Rectal smooth muscle tissue (tissue), 1 donor: ENCODE measurements around the gene PHF21A.

ENCODE experiments used
- H3K27ac ChIP-seq: one replicate; pipeline ENCODE4 v1.7.0; 2013; ENCODE audit warnings: low read depth, low read length, inconsistent platforms
- H3K27me3 ChIP-seq: one replicate; pipeline ENCODE4 v1.7.0; 2013; ENCODE audit warnings: low read length; ENCODE audit not compliant: control insufficient read depth, insufficient read depth
- H3K36me3 ChIP-seq: one replicate; pipeline ENCODE4 v1.7.0; 2013; ENCODE audit warnings: low read length; ENCODE audit not compliant: control insufficient read depth, insufficient read depth
- H3K4me1 ChIP-seq: one replicate; pipeline ENCODE4 v1.7.0; 2013; ENCODE audit warnings: low read length; ENCODE audit not compliant: control insufficient read depth, insufficient read depth
- H3K4me3 ChIP-seq: one replicate; pipeline ENCODE4 v1.7.0; 2013; ENCODE audit warnings: low read length
- H3K9ac ChIP-seq: one replicate; pipeline ENCODE4 v1.7.0; 2013; ENCODE audit warnings: low read length

The PHF21A gene

DNA sequence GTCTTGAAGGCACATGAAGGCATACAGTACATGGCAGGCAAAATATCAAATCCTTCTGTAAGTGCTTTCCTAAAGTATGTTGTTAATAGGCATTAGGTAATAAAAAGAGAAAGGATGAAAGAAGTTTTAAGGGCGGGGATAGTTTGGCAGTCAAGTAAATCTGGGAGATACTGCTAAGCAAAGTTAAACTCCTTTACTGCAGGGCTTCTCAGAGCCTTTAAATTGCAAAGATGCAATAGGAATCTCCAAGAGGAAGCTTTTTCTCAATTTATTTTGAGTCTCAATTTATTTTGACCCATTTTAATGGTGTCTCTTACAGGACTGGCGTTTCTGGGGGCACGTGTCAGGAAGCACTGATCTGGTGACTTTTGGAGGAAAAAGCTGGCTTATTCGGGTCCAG is 12.8 kb upstream of the PHF21A start:
- no peaks in the 10 kb centered on the region for H3K27me3 ChIP-seq
- H3K9ac ChIP-seq = no peak overlapping the region
- H3K27ac ChIP-seq = no peak overlapping the region
- no peak overlapping the region for H3K4me3 ChIP-seq
- H3K4me1 ChIP-seq = no peaks in the 10 kb centered on the region
- H3K36me3 ChIP-seq = no peaks in the 10 kb centered on the region

DNA sequence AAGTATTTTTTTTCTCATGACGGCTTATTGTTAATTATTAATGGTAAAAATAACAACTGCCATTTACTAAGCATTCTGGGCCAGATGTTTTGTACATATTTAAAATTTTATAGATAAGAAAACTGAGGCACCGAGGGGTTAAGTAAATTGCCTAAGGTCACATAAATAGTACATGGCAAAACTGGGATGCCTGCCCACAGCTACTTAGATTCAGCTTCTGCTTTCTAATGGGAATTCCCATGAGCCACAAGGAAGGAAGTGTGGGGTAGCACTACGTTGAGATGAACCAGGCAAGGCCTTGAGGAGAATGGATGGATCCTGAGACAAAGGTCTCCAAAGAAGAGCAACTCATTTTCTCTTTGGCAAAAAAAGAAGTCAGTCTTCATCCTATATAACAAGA is 11.9 kb upstream of the PHF21A start:
- Histone ChIP-seq H3K36me3 (no peaks in the 10 kb centered on the region), H3K4me1 (no peaks in the 10 kb centered on the region), H3K4me3 (no peak overlapping the region), H3K27me3 (no peaks in the 10 kb centered on the region), H3K9ac (no peak overlapping the region), H3K27ac (no peak overlapping the region)

DNA sequence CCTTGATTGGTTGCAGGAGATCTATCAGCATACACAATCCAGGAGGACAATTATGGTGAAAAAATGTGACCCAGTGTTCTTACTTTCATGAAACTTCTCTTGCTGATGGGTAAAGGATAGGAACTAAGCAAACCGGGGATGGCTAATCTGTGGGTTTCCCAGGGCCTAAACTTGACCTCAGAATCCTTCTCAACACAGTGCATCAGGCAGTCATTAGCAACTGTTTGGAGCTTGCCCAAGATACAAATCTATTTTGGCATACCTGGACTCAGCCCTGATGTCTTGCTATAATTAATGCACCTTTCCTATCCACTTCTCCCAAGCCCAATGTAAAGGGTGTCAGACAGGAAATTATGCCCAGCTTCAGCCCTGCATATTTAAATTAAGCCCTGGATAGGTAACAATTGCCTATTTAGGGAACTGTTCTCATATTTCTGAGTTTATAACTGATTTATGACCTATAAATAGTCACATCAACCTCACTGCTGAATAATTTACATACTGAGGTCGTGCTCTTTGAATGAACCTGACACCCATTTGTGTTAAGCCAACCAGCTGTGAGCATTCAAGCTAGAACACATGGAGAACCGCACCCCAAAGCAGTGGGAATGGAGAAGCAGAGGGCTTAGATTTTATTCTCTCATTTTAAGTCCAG is 9.2 kb upstream of the PHF21A start:
- no peaks in the 10 kb centered on the region for H3K27me3 ChIP-seq

DNA sequence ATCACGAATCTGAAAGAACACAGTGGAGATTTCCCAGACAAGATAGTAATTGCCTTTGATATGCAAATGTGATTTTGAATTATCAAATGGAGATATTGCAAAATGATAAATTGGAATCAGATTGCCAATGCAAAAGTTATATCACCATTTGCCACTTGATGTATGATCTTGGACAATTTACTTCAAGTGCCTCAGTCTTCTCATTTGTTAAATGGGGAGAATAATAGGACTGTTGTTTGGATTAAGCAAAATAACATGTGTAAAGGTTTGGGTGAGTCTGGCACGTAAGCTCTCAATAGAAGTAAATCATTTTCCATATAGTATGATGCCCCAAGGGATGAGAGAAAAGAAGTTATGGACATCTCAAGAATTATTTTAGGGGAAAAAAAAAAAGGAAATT is 7.9 kb upstream of the PHF21A start:
- no peak overlapping the region for H3K4me3 ChIP-seq
- no peaks in the 10 kb centered on the region for H3K27me3 ChIP-seq
- no peak overlapping the region for H3K27ac ChIP-seq
- H3K9ac ChIP-seq = no peak overlapping the region
- H3K36me3 ChIP-seq = no peaks in the 10 kb centered on the region
- H3K4me1 ChIP-seq = no peaks in the 10 kb centered on the region

More for the DNA sequence above, 9.2 kb upstream of the PHF21A start:
- no peak overlapping the region for H3K27ac ChIP-seq
- H3K4me1 ChIP-seq = no peaks in the 10 kb centered on the region
- no peak overlapping the region for H3K4me3 ChIP-seq
- H3K36me3 ChIP-seq = no peaks in the 10 kb centered on the region
- H3K9ac ChIP-seq = no peak overlapping the region

DNA sequence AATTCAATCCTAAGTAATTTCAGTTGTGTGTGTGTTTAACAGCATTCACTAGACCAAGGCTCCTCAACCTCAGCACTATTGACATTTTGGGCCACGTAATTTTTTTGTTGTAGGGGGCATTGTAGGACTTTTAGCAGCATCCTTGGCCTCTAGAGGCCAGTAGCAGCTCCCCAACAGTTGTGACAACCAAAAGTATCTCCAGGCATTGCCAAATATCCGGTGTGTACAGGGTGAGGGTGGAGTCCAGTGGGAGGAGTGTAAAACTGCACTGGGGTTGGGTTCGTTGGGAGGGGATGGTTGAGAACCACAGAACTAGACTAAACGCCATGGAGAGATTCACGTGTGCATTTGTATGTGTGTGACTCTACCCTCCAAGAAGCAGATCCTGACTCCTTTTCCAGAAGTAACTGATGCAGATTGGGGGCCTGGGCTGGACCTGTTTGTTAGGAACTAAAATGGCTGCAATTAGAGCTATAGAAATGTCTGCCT is 5.9 kb upstream of the PHF21A start:
- Histone ChIP-seq H3K36me3 (no peaks in the 10 kb centered on the region), H3K27ac (no peak overlapping the region), H3K27me3 (no peaks in the 10 kb centered on the region), H3K4me3 (no peak overlapping the region), H3K4me1 (no peaks in the 10 kb centered on the region), H3K9ac (no peak overlapping the region)

DNA sequence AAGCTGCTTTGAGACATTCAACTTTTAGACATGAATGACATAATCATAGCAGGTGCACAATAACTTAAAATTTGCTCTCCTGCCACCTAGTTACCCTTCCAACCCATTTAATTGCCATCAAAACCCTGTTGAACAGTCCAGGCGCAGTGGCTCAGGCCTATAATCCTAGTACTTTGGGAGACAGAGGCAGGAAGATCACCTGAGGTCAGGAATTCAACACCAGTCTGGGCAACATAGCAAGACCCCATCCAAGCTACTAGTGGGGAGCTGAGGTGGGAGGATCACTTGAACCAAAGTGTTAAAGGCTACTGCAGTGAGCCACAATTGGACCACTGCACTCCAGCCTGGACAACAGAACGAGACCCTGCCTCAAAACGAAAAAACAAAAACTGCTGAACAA is 4.0 kb upstream of the PHF21A start:
- no peak overlapping the region for H3K4me3 ChIP-seq
- H3K36me3 ChIP-seq = no peaks in the 10 kb centered on the region
- H3K27me3 ChIP-seq = no peaks in the 10 kb centered on the region
- H3K9ac ChIP-seq = no peak overlapping the region
- H3K27ac ChIP-seq = no peak overlapping the region
- H3K4me1 ChIP-seq = no peaks in the 10 kb centered on the region

DNA sequence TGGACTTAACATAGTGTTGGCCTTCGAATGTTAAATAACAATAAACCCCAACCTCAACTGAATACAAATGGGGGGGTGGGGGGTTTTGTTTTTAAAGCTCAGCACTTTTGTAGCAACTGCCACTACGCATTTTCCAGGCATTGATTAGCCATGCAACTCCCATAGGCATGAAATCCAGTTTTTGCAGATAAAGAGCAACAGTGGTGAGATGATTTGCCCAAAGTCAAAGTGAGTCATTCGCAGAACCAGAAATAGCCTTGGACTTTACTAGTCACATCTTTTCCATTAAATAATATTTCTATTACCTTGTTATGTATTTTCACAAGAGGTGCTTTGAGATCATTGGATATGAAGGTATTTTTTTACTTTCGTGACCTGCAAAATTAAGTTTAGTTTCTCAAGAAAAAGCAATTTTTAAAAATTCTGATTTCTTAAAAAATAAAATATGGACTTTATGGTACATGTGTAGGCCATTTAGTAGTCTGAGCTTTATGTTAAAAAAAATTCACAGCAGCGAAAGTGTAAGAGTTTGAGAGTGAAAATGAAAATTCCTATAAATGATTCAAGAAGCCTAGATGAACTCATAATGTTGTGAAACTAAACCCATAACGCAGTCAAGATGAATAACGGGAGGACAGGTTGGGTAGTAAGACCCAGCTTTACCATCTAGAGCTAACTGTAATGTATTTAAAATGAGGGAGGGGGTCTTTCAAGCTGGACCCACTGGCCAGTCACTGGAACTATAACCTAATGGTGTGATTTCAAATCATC is 1.9 kb upstream of the PHF21A start:
- H3K27ac ChIP-seq = no peak overlapping the region
- H3K4me3 ChIP-seq = no peak overlapping the region
- no peak overlapping the region for H3K9ac ChIP-seq

DNA sequence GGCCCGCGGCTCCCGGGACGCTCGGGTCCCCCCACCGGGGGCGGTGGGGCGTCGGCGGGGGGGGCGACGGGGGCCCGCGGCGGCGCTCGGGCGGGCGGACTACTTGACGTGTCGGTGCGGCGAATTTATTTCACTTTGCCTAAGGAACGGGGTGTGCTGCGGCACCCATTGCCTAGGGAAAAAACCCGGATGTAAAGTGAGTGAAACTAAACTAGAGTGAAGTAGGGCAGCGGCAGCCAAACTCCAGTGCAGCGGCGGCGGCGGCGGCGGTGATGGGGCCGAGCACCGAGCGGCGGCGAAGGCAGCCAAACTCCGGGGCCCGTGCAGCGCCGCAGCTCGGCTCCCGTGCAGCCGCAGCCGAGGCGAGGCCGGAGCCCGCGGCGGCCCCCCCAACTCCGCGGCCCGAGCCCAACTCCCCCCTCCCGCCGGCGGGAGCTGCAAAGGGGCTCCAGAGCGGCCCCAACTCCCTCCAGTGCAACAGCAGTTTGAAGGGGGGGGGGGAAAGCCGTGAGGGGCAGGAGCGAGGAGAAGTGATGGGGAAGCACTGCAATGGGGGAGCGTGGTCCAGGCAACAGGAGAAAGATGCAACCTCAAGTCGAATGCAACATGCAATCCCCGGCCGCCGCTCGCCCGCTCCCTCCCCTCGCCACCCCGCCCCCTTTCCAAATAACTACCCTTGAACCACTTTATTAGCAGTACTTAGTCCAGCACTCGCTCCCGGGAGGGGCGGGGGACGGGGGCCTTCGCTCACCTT is 647 bp upstream of the PHF21A start:
- Histone ChIP-seq H3K4me1 (peaks cover 7% of the 10 kb centered on the region), H3K36me3 (no peaks in the 10 kb centered on the region), H3K9ac (no peak overlapping the region), H3K27me3 (no peaks in the 10 kb centered on the region), H3K4me3 (peak overlapping the region; percentile 80), H3K27ac (peak overlapping the region; percentile 71)

More for the DNA sequence above, 1.9 kb upstream of the PHF21A start:
- Histone ChIP-seq H3K27me3 (no peaks in the 10 kb centered on the region), H3K36me3 (no peaks in the 10 kb centered on the region), H3K4me1 (peaks cover 7% of the 10 kb centered on the region)

DNA sequence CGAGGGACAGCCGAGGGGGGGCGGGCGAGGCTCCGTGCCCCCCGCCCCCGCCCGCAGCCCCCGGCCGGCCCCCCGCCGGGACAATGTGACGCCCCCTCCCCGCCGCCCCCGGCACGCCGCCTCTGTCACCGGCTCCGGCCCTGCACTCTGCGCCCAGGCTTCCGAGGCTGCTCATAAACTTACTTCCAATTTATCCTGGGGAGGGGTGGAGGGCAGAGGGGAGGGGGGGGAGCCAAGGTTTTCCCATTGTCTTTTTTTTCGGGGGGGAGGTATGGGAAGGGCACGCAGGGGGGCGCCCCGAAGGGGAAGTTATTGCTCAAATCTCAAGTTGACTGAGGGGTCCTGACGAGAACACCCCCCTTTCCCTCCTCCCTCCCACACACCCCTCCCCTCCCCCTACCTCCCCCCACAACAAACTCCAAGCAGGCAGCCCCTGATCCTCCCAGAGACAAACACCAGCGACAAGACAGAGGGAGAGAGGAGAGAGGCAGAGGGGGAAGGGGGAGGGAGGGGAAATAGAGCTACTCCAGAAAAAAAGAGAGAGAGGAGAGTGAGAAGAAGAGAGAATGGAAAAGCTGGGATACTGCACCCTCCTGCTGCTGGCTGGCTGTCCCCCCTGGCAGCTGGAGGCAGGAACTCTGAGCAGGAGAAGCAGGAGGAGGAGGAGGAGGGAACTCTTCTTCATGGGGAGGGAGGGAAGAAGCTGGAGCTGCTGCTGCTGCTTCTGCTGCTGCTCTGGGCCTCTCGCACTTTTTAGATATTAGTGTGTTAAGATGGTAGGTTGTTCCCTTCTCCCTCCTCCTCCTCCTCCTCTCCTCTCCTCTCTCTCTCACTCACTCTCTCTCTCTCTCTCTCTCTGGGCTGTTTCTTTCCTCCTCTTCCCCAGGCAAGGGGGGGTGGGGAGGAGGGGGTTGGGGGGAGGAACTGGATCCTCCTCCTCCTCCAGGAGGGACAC is 631 bp downstream of the PHF21A start:
- H3K4me1 ChIP-seq = peaks cover 7% of the 10 kb centered on the region
- peak overlapping the region; percentile 88 for H3K27ac ChIP-seq
- peak overlapping the region; percentile 91 for H3K9ac ChIP-seq

DNA sequence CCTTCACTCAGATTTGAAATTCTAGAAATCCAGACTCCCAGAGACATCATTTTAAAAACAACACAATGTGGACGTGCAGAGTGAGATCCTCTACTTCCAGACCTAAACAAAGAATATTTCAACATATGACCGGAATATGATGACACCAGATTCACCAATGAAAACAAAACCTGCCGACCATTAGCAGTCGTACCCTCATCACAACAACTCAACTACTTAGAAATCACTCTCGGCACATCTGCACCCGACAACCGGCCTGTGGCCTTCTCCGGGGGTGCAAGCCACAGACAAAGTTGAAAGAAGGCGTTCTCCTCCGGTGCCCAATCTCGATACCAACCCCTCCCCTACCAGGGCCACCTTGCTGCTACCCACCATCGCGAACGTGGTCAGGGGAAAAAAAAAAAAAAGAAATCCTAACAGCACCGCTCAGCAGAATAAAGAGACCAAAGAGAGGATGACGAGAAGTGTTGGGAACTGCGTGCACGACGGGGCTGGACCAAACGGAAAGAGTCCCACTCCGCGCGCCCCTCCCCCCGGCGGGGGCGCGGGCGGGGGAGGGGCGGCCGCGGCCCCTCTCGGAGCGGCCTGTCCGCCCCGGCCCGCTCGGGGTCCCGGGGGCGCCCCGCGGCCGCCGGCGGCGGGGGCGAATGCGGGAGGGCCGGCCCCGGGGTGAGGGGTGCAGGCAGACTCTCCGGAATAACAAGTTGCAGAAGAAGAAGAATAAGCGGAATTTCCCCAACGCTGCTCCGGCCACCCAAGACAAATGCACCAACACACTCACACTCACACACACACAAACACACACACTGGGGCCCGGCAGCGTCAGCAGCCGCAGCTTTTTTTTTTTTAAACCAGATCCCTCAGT is 1.7 kb downstream of the PHF21A start:
- H3K27ac ChIP-seq = peak overlapping the region; percentile 86
- no peaks in the 10 kb centered on the region for H3K36me3 ChIP-seq
- H3K4me3 ChIP-seq = peak overlapping the region; percentile 86
- H3K4me1 ChIP-seq = peaks cover 11% of the 10 kb centered on the region
- H3K27me3 ChIP-seq = no peaks in the 10 kb centered on the region
- H3K9ac ChIP-seq = peak overlapping the region; percentile 73

More for the DNA sequence above, 631 bp downstream of the PHF21A start:
- no peaks in the 10 kb centered on the region for H3K36me3 ChIP-seq
- H3K27me3 ChIP-seq = no peaks in the 10 kb centered on the region
- H3K4me3 ChIP-seq = peak overlapping the region; percentile 84

DNA sequence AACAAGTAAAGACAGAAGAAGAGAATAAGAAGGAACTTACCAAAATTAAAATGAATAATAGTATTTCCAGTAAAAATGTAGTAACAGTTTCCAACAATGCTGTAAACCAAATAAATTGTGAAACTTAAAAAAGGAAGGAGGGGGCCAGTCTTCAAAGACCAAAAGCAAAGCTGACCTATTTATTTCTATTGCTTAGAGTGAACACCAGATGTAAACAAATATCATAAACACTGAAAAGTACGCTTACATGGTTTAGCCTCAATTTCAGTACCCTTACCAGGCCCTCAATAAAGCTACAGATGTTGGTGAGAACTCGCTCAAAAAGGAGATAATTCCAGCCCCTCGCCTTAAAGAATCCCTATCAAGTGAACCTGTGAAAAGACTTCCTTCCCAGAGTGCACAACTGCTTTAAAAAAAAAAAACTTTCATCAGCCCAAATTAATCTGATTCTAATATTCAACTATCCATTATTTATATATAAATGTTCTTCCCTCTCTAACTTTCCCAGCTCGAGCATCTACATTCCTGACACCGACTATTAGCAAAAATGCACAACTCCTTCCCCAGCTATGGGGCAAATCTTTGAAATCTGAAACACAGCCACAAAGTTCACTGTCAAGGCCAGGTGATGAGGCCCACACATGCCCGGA is 2.4 kb downstream of the PHF21A start:
- H3K4me1 ChIP-seq = peaks cover 11% of the 10 kb centered on the region

More for the DNA sequence above, 2.4 kb downstream of the PHF21A start:
- Histone ChIP-seq H3K27me3 (no peaks in the 10 kb centered on the region), H3K36me3 (no peaks in the 10 kb centered on the region), H3K27ac (peak overlapping the region; percentile 86), H3K4me3 (peak overlapping the region; percentile 86), H3K9ac (peak overlapping the region; percentile 73)
